Epithelial cell of esophagus (primary cell): ENCODE data around the gene MAGI2.

Source experiments
- DNase-seq: peaks from one replicate; pipeline ENCODE4 v3.0.0; 2010; ENCODE audit warnings: low read depth
- H3K4me3 ChIP-seq: 2 replicates; pipeline ENCODE4 v1.5.1; 2011; ENCODE audit warnings: mild to moderate bottlenecking, low read length, control low read depth
- TF ChIP-seq, protein P1 (sequence below): IDR thresholded peaks from 2 replicates; pipeline ENCODE4 v1.5.1; 2011; ENCODE audit warnings: low read depth, mild to moderate bottlenecking, low read length, control low read depth, inconsistent platforms; ENCODE audit not compliant: insufficient read depth; ENCODE audit errors: missing control alignments

MAGI2 gene

DNA sequence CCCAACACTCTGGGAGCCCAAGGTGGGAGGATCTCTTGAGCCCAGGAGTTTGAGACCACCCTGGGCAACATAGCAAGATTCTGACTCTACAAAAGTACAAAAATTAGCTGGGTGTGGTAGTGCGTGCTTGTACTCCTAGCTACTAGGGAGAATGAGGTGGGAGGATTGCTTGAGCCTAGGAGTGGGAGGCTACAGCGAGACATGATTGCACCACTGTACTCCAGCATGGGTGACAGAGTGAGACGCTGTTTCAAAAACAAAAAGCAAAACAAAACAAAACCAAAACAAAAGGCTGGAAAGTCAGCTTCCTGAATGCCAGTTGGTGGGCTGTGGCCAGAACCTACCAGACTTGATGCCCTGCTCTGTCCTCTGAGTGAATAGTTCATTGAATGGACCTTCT is 1412.0 kb downstream of the MAGI2 start:
- no peak for DNase-seq
- TF ChIP-seq, protein P1, sequence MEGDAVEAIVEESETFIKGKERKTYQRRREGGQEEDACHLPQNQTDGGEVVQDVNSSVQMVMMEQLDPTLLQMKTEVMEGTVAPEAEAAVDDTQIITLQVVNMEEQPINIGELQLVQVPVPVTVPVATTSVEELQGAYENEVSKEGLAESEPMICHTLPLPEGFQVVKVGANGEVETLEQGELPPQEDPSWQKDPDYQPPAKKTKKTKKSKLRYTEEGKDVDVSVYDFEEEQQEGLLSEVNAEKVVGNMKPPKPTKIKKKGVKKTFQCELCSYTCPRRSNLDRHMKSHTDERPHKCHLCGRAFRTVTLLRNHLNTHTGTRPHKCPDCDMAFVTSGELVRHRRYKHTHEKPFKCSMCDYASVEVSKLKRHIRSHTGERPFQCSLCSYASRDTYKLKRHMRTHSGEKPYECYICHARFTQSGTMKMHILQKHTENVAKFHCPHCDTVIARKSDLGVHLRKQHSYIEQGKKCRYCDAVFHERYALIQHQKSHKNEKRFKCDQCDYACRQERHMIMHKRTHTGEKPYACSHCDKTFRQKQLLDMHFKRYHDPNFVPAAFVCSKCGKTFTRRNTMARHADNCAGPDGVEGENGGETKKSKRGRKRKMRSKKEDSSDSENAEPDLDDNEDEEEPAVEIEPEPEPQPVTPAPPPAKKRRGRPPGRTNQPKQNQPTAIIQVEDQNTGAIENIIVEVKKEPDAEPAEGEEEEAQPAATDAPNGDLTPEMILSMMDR: no peak
- no peak overlapping the region for H3K4me3 ChIP-seq

DNA sequence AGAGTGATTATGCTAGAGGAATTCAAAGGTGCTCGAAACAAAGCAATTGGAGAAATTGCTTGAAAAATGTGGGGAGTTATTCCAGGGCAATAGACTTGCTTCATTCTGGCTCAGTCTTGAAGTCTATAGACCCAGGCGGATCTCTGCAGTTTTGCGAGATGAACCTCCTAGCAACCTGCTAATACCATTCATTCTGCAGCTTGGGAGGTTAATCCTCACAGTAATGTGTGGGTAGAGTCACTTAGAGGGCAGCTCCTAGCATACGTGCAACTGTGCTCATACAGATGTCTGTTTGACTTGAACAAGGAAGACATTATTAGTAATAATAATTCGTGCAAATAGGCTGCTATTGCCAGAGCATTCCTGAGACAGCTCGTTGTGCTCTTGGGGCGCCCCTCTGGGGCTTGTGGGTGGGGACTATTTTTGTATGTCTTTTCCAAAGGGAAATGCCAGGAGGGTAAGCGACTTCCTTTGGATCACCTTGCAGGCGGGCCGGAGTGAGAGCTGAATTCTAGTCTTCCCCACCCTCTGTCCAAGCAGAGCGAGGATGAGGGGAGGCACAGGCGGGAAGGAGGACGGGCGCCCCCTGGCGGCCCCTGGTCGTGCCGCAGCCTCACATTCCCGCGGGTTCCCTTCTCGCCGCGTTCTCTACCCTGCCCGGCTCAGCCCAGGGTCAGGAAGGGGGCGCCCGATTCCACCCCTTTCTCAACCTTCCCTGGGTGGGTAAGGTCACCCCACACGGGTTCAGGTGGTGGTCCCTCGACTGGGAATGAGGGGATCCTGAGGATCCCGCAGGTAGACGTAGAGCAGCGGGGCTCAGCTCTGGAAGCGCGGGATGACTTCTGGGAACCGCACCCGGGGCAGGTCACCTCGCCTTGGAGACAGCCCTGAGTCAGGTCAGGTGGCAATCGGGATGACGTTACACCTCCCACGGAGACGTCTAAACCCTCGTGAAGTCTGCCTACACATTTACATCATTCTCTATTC is 1413.4 kb downstream of the MAGI2 start:
- DNase-seq: no peak
- TF ChIP-seq, protein P1: no peak
- H3K4me3 ChIP-seq: no peak overlapping the region

DNA sequence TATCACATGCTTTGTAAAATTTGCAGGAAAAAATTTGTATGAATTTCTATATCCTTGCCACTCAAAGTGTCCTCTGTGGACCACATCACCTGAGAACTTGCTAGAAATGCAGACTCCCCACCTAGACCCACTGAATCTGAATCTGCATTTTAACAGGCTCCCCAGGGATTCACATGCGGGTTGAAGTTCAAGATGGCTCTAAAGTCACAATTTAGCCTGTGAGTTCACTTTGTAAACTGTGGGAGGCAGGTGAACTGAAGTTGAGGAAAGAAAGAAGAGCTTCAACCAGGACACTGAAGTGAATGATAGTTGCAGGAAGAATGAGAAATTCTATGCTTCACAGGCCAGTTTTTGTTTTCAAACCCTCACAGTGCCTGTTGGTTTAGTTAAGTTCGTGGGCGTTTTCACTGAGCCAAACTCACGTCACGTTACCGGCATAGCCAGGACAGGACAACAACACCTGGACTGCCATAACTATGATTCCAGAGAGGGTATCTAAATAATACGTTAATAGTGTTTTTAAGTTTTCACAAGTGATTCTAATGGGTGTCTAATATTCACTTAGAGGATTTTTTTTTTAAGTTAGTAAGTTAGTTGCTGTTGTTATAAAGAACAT is 1414.9 kb downstream of the MAGI2 start:
- no peak for DNase-seq
- no peak overlapping the region for H3K4me3 ChIP-seq
- TF ChIP-seq, protein P1: no peak

DNA sequence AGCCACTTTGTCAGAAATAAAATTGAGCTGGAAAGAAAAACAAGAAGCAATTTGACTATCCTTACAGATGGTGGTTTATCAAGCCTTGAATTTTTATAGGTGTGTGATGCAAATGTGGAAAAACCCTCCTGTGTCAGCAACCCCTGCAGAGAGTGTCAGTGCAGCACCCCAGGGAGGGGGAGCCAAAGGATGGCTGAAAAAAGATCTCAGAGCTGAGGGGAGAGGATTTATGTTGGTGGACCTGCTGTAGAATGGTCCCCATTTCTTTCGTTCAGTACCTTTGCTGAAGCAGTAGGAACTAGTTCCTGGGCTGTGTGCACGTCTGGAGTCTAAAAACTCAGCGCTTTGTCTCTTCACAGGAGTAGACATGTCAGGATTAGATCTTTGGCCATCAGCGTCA is 1415.9 kb downstream of the MAGI2 start:
- no peak for DNase-seq
- H3K4me3 ChIP-seq: no peak overlapping the region
- TF ChIP-seq, protein P1: no peak

DNA sequence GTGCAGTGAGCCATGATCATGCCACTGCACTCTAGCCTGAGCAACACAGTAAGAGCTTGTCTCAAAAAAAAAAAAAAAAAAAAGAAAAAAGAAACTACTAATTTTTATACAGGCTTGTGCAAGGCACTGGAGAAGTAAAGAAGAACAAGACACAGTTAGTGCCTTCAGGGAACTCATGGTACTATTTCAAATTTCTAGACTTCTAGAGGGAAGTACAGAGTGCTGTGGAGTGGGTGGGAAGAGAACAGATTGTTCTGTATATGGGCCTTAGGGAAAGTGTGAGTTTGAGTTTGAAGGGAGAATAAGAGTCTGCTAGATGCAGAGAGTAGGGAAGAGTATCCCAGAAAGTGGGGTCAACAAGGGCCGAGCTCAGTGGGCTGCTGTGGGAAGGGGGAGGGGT is 1420.1 kb downstream of the MAGI2 start:
- no peak for DNase-seq
- no peak overlapping the region for H3K4me3 ChIP-seq
- TF ChIP-seq, protein P1: no peak

DNA sequence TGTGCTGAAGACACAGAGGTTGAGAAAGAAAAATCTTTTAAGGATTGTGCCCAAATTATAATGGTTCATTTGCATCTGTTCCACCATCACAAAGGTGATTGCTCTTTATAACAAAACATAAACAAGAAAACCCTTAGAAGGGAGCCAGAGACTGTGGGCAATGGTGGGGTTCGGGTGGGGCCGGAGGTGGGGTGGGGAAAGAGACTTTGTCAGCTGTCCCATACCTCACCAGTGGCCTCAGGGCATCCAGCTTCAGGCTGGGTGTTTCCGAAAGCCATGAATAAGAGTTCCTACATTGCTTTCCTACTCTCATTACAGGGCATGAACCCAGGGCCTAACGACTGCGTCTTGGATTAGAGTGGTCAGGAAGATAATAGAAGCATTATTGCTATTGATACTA is 1427.0 kb downstream of the MAGI2 start:
- H3K4me3 ChIP-seq: no peak overlapping the region
- TF ChIP-seq, protein P1: no peak
- no peak for DNase-seq
